ENCODE results near the gene BRAF.

DNA sequence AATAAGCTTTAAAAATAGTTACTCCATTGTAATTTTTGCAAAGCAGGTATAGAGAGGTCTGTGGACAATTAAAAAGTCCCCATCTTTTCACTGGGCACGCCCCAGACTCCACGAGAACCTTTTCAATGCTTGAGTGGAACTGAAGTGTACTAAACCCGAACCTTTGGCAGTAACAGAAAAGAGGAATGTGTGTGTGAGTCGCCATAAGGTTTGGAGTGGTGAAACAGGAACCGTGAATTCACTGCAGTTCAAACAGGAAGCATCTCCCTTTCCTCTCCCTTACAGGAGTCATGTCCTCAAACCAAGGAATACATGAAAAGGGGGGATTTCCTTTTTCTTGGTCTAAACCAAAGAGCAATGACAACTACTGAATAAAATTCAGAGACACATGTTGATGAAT, 205.0 kb downstream of the BRAF start:
- TF ChIP-seq POLR2A (IDR thresholded peaks at IDR 0.05; ENCODE audit: low read length) (no peak), GATA1 (IDR thresholded peaks at IDR 0.05; ENCODE audit: low read depth, low read length) (no peak)

Data from erythroblast (primary cell).